ENCODE results near the gene BTBD2. TPM values are rescaled to one million over a fixed set of nuclear protein-coding genes. Genes with fewer than 3 reads are reported as not detected.

Gene BTBD2
- total and polyA plus RNA-seq, 2 of the 13 experiments (the other 11 are each of a cell fraction or from before 2014, with no cell fraction given) = 28.1 to 45.3 TPM

DNA sequence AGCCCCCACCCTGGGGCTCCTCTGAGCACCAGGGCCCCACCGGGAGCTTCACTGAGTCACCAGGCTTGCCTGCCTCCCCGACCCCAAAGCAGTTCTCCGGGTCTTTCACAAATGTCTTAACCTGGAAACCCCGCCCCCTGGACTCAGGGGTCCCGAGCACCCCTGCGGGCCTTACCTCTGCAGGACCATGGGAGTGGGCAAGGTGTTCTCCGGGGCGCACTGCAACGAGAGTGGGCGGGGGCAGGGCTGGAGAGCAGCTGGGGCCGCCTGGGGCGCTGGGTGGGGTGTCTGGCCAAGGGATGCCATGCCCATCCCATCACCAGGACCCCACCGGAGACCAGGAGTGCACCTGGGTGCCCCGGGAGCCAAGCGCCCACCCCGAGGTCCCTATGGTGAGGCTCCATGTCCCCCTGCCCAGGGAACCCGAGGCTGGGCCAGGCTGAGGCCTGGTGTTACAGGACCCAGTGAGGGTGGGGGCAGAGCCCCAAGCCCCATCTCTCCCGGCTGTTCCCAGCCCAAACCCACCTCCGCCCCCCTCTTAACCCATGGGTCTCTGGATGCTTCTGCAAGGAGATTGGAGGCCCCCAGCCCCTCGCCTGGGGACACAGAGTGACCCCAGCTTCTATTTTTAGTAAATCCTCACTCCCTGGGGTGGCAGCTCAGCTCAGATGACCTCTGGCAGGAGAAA, 24.6 kb upstream of the BTBD2 start:
- no TSS peak for BruUV-seq (replicated peaks)
- ChIA-PET CTCF (ENCODE audit: low intra/inter-chr PET ratio, low total read pairs) (no interaction called here), POLR2A (interaction anchor here (1.7 to 2.6 kb wide), 3 partner anchors 10 to 21 kb away, joined by 5 to 8 read pairs (median 7); no protein-coding TSS in a partner anchor)
- no peaks in the 10 kb centered on the region for H3K27me3 ChIP-seq (ENCODE audit: control insufficient read depth in 1 of 2, insufficient read depth in 2 of 2, low read length in 2 of 2)
- no peak overlapping the region for H3K4me3 ChIP-seq (replicated peaks in 1 of 3; ENCODE audit: insufficient read depth in 1 of 3, low read depth in 2 of 3, low read length in 3 of 3)
- intact Hi-C loops (cut with micrococcal nuclease; ENCODE audit: unreplicated experiment) = no loop called here
- no peaks in the 10 kb centered on the region for H3K79me2 ChIP-seq (ENCODE audit: insufficient read depth, low read length)
- H3K4me2 ChIP-seq (ENCODE audit: low read depth, low read length) = no peak overlapping the region
- no peak overlapping the region for H3K9ac ChIP-seq (ENCODE audit: insufficient read depth, low read depth, low read length)
- in situ Hi-C loops (cut with HindIII; ENCODE audit: extremely low pct_ligation_motif_present, low pct_unique_long_range_greater_than_20kb) = no loop called here
- H3K9me3 ChIP-seq (ENCODE audit: low read length) = no peaks in the 10 kb centered on the region
- ATAC-seq = no peak
- no peak overlapping the region for H3K27ac ChIP-seq (ENCODE audit: extremely low read length, insufficient read depth, low read length)
- FAIRE-seq = no peak
- DNase-seq (ENCODE audit: low spot score) = no peak
- WGBS (ENCODE audit: low lambda C conversion rate) = 96% methylated on average over 4 of the region's 20 CpGs
- no peaks in the 10 kb centered on the region for H3K4me1 ChIP-seq (ENCODE audit: insufficient read depth, low read length)
- TF ChIP-seq ZNF766 (CRISPR knock-in tag; IDR thresholded peaks at IDR 0.05; ENCODE audit: borderline replicate concordance) = no peak
- TF ChIP-seq ZNF18 (CRISPR knock-in tag; IDR thresholded peaks at IDR 0.05; ENCODE audit: insufficient replicate concordance) = no peak
- TF ChIP-seq RBFOX2 (IDR thresholded peaks at IDR 0.05; ENCODE audit: low read depth, low read length) = peak; percentile 1; the same call in 1 of the 2 replicates
- no peak for TF ChIP-seq ZNF224 (CRISPR knock-in tag; IDR thresholded peaks at IDR 0.05)
- TF ChIP-seq SRSF1 (optimal IDR thresholded peaks at IDR 0.05; ENCODE audit: low read depth, low read length) = no peak
- H2AFZ ChIP-seq (ENCODE audit: low read length) = no peak overlapping the region
- H4K20me1 ChIP-seq (ENCODE audit: insufficient read depth, low read length) = 0 out of 2 replicates have a peak, but pooled peaks cover 4% of the 10 kb centered on the region
- peaks cover 18 to 42% of the 10 kb centered on the region in 2 experiments; a peak in 4 of 5 replicates for H3K36me3 ChIP-seq (replicated peaks in 1 of 2; ENCODE audit: control insufficient read depth in 1 of 2, insufficient read depth in 2 of 2, low read length in 2 of 2)

Measured in HepG2 (cell line).